ENCODE data around the gene CRACR2A.

Gene CRACR2A

DNA sequence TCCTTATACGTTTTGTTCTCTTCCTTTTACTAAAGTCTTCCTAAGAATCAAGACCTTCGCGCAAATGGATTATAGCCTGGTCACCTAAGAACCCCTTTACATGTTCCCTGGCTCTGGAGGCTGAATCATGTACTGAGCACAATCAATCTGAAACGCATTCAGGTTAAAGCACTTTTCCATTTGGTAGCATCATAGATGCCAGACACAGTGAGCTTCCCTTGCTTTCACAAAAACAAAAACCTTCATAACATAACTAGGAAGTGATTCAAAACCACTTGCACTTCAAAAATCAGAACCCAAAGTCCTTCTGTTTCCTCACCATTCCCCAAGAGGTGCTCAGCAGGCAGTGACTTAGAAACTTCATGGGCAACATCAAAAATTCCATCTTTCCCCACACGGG, 105.4 kb downstream of the CRACR2A start:
- H3K4me3 ChIP-seq (ENCODE audit: control insufficient read depth, low read depth, low read length): no peak overlapping the region
- TF ChIP-seq, protein P1, sequence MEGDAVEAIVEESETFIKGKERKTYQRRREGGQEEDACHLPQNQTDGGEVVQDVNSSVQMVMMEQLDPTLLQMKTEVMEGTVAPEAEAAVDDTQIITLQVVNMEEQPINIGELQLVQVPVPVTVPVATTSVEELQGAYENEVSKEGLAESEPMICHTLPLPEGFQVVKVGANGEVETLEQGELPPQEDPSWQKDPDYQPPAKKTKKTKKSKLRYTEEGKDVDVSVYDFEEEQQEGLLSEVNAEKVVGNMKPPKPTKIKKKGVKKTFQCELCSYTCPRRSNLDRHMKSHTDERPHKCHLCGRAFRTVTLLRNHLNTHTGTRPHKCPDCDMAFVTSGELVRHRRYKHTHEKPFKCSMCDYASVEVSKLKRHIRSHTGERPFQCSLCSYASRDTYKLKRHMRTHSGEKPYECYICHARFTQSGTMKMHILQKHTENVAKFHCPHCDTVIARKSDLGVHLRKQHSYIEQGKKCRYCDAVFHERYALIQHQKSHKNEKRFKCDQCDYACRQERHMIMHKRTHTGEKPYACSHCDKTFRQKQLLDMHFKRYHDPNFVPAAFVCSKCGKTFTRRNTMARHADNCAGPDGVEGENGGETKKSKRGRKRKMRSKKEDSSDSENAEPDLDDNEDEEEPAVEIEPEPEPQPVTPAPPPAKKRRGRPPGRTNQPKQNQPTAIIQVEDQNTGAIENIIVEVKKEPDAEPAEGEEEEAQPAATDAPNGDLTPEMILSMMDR (IDR thresholded peaks at IDR 0.05; ENCODE audit: control insufficient read depth, insufficient read depth, low read depth, low read length, missing control alignments): no peak
- no peak for DNase-seq (ENCODE audit: low read depth)

DNA sequence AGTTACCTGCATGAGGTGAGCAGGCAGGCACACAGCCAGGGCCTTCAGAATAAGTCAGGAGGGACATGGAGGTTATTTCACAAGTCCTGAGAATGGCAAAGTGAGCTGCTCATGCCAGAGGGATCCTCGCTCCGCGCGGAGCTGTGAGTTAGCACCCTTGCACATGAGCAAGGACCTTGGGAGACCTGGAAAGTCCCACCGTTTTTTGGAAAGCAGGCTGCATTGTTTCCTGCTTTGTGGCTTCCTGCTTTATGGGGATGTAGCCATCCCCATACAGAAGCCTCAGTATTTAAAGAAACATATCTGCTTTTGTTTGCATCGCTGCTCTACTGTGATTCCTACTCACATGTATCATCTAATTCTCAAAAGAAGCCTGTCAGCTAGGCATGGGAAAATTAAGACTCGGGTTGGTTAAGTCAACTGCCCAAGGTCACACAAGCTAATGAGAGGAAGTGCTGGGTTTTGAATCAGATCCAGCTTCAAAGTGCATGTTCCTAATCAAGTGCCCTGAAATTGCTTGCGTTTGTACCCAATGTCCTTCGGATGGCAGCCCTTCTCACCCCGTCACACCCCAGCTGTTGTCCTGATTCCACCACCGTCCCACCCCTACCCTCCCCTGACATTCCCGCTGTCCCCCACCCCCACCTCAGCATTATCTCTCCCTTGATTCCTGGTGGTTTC, 106.2 kb downstream of the CRACR2A start:
- TF ChIP-seq, protein P1 (IDR thresholded peaks at IDR 0.05; ENCODE audit: control insufficient read depth, insufficient read depth, low read depth, low read length, missing control alignments): no peak
- H3K4me3 ChIP-seq (ENCODE audit: control insufficient read depth, low read depth, low read length): no peak overlapping the region
- no peak for DNase-seq (ENCODE audit: low read depth)

DNA sequence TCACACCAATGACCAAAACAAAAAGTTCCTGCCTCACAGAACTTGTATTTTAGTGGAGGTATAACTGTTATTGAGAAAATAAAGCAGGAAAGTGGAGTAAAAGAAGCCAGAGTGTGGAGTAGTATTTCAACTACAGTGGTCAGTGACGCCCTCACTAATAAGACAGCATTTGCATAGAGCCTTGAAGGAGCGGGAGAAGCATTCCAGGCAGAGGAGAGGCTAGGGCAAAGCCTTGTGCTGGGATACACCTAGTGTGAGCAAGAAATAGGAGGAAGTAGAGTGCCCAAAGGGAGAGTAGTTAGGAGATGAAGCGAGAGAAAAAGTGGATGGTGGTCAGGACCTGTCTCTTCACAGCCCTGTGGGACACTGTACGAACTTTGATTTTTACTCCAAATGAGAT, 107.8 kb downstream of the CRACR2A start:
- TF ChIP-seq, protein P1 (IDR thresholded peaks at IDR 0.05; ENCODE audit: control insufficient read depth, insufficient read depth, low read depth, low read length, missing control alignments): no peak
- no peak for DNase-seq (ENCODE audit: low read depth)
- H3K4me3 ChIP-seq (ENCODE audit: control insufficient read depth, low read depth, low read length): no peak overlapping the region

DNA sequence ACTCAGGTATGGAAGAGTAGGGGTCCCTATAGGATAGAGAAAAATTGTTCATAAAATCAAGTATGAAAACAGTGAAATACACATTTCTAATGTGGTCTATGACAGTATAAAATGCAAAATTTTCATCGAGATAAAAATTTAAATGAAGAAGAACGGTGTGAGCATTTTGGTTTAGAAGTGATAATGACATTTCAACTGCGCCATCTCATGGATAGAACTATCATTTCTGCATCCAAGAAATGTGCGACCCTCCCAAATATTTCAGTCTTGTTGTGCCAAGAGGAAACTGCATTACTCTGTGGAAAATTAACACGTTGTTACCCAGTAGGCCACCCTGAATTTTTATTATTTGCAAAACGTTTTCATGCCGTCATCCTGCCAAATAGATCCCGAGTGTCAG, 108.8 kb downstream of the CRACR2A start:
- TF ChIP-seq, protein P1 (IDR thresholded peaks at IDR 0.05; ENCODE audit: control insufficient read depth, insufficient read depth, low read depth, low read length, missing control alignments): no peak
- H3K4me3 ChIP-seq (ENCODE audit: control insufficient read depth, low read depth, low read length): no peak overlapping the region
- no peak for DNase-seq (ENCODE audit: low read depth)

DNA sequence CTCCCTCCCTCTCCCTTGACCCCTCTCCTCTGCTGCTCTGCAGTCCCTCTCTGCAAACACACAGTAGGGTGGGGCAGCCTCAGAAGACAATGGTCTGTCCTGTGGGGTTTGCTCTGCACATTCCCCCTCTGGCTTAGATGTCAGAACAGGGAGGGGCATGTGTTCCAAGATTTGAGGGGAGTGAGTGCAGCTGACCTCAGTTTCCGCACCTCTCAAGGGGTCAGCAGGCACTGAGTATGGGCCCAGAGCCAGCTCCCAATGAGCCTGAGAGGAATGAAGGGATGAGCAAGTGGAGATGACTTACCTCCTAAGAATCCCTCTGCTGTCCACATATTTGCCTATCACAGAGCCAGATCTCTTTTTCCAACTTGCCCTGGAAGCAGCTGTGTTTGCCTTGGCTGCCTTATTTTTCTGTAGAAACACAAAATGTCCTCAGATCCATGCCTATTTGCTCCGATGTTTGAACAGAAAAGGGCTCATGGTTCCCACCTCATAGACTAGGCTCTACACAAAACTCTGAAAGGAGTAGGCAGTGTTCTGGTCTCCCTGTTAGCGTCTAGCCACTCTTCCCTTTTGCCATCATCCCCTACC, 111.4 kb downstream of the CRACR2A start:
- H3K4me3 ChIP-seq (ENCODE audit: control insufficient read depth, low read depth, low read length): no peak overlapping the region
- TF ChIP-seq, protein P1 (IDR thresholded peaks at IDR 0.05; ENCODE audit: control insufficient read depth, insufficient read depth, low read depth, low read length, missing control alignments): no peak
- peak; percentile 23 for DNase-seq (ENCODE audit: low read depth)

DNA sequence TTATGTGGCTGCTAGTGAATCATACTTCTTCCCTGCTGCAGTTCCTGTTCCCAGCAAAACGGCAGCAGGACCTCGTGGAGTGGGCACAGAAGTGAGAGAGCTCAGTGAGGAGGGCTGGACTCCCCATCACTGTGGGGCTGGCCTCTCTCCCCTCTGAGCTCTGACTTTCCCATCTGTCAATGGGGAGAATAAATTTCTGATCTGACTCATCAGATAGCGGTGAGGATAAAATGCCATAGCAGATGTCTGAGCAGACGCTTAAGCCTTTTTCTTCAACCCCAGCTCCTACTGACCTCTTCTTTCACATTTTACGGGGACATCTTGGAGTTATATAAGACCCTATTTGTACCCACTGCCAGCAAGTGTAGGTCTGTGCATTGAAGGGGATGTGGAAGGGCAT, 116.6 kb downstream of the CRACR2A start:
- no peak for DNase-seq (ENCODE audit: low read depth)
- TF ChIP-seq, protein P1 (IDR thresholded peaks at IDR 0.05; ENCODE audit: control insufficient read depth, insufficient read depth, low read depth, low read length, missing control alignments): no peak
- no peak overlapping the region for H3K4me3 ChIP-seq (ENCODE audit: control insufficient read depth, low read depth, low read length)
